ENCODE measurements around the gene GNB3. TPM values are rescaled to one million over a fixed set of nuclear protein-coding genes. Genes with fewer than 3 reads are reported as not detected.

Gene GNB3
- total RNA-seq, 4 donors from 2014 or later = 0.38 to 0.88 TPM; not detected in 2

- TF ChIP-seq CTCF (IDR thresholded peaks at IDR 0.05; ENCODE audit: low read depth) = no peak
These were observed 8.6 kb upstream of the GNB3 start for GRCh38 chr12:6832125-6832524.

- no peak for TF ChIP-seq CTCF (IDR thresholded peaks at IDR 0.05; ENCODE audit: low read depth)
These were observed 7.4 kb upstream of the GNB3 start for GRCh38 chr12:6833189-6833890.

- no peak for TF ChIP-seq CTCF (IDR thresholded peaks at IDR 0.05; ENCODE audit: low read depth)
These were observed 6.5 kb upstream of the GNB3 start for GRCh38 chr12:6834254-6834653.

GRCh38 chr12:6834873-6835272 lies 5.9 kb upstream of the GNB3 start:
- TF ChIP-seq CTCF (IDR thresholded peaks at IDR 0.05; ENCODE audit: low read depth) = no peak

- no peak for TF ChIP-seq CTCF (IDR thresholded peaks at IDR 0.05; ENCODE audit: low read depth)
These were observed 3.9 kb upstream of the GNB3 start for GRCh38 chr12:6836851-6837250.

GRCh38 chr12:6837370-6838060 lies 3.2 kb upstream of the GNB3 start:
- TF ChIP-seq CTCF (IDR thresholded peaks at IDR 0.05; ENCODE audit: low read depth) = no peak

- TF ChIP-seq CTCF (IDR thresholded peaks at IDR 0.05; ENCODE audit: low read depth) = no peak
These were observed 1.9 kb upstream of the GNB3 start for GRCh38 chr12:6838854-6839253.

Data from subcutaneous adipose tissue (tissue), 4 donors.